Activated CD8-positive, alpha-beta memory T cell treated with anti-CD3 and anti-CD28 coated beads for 4 hours (primary cell): ENCODE results near the gene HTRA3.

ENCODE experiments used
- DNase-seq, 2 donors: peaks; one replicate each; pipeline ENCODE4 v3.0.0-alpha.2; 2020; ENCODE audit warnings: low read depth in 2 of 2

The HTRA3 gene

DNA sequence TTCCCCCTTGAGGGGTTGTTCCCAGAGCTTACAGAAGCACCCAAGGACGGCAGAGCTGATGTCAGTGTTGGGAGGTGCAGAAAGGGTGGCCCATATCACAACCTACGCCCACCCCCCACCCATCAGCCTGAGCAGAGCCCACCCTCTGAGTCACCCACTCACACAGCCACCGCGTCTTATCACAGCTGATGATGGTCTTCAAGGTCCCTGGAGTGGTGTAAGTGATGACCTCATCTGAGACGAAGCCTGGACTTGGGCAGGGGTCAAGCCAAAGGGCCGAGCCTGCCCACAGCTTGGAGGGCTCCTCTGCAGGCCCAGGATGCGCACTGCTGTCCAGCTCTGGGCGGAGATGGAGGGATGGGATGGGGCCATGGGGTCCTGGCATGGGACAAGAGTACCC, 3.0 kb upstream of the HTRA3 start:
- no peak for DNase-seq

- no peak for DNase-seq
These were observed 2.5 kb upstream of the HTRA3 start for GRCh38 chr4:8267077-8267476.

DNA sequence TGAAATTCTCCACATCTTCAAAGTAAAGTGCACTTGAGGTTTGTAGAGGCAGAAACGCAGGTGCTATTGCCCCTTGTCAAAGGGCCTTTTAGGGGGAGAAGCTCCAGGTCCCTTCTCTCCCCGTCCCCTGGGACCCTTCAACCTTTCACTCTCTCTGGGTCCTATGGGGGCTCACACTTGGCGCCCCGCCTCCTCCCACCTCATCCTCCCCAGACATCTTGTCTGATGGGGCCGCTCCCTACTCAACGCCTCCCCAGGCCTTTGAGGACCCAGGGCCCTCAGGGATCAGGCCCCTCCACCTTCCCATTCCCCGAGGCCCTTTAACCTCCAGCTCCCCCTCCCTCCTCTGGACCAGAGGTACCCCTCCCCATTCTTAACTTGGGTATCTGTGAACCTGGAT, 1.3 kb upstream of the HTRA3 start:
- DNase-seq, result no peak

- DNase-seq, result no peak
These were observed 536 bp upstream of the HTRA3 start for GRCh38 chr4:8268901-8269534.

DNA sequence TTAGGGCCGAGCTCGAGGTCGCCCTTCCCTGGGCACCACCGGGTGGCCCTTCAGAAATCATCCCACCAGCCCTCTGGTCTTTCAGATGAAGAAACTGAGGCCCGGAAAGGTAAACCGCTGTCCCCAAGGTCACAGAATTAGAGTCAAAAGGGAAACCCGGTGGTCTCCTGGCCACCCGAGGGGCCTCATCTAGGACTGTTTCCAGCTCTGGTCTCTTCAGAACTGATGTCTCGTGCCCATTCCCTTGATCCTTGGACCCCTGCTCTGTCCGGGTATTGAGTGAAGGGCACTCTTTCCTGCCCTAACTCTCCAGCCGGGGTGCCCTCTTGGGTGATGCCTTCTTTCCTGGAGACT, 841 bp downstream of the HTRA3 start:
- DNase-seq, result no peak

GRCh38 chr4:8270912-8271815, 1.6 kb downstream of the HTRA3 start:
- DNase-seq, result no peak

DNA sequence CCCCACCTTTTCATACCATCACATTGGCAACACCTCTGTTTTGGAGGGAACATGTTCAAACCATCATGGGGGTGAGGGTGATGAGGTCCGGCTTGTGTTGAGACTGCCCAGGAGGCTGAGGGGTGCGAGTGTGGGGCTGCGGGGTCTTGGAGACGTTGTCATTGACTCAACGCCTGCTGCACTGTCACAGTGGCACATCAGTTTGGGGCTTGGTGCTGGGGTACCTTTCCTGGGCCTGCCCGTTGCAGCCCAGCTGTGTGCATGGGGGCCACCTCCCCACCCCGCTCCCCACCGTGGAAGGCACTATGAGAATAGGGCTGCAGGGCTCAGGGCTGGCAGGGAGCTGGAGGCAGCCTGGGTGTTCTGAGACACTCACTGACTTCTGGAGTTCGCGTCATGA, 2.3 kb downstream of the HTRA3 start:
- DNase-seq, result no peak

- DNase-seq, result no peak
These were observed 3.2 kb downstream of the HTRA3 start for GRCh38 chr4:8272472-8273428.

DNA sequence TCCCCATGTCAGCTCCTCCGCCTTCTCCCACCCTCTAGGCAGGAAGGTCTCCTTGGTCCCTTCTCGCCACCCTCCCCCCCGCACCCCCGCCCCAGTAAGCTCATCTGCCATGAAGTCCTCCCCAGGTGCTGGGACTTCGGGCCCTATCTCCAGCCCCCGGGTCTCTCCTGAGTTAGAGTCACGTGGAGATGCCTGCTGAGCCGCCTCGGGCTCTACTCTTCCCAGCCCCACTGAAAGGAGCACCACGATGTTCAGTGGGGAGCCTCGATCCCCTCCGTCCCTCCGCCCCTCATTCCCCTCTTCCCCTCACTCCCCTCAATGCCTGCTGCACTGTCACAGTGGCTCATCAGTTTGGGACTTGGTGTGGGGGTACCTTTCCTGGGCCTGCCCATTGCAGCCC, 3.9 kb downstream of the HTRA3 start:
- DNase-seq, result no peak

GRCh38 chr4:8274066-8274652, 4.6 kb downstream of the HTRA3 start:
- no peak for DNase-seq

- no peak for DNase-seq
These were observed 5.4 kb downstream of the HTRA3 start for GRCh38 chr4:8274765-8275547.

DNA sequence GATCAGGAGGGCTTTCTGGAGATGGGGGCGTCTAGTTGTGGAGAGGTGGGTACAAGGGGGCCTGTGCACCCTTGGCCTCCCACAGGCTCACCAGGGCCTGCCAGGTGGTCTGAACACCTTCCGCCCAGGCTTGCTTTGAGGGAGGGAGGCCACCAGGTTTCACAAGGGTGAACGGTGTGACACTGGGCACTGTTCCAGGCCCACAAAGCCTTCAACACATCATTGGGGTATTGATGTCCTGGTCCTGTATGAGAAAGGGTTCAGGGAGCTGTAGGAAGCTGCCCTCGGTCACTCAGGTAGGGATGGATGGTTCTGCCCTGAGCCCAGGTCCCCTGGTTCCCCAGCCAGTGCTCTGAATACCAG, 6.0 kb downstream of the HTRA3 start:
- no peak for DNase-seq

DNA sequence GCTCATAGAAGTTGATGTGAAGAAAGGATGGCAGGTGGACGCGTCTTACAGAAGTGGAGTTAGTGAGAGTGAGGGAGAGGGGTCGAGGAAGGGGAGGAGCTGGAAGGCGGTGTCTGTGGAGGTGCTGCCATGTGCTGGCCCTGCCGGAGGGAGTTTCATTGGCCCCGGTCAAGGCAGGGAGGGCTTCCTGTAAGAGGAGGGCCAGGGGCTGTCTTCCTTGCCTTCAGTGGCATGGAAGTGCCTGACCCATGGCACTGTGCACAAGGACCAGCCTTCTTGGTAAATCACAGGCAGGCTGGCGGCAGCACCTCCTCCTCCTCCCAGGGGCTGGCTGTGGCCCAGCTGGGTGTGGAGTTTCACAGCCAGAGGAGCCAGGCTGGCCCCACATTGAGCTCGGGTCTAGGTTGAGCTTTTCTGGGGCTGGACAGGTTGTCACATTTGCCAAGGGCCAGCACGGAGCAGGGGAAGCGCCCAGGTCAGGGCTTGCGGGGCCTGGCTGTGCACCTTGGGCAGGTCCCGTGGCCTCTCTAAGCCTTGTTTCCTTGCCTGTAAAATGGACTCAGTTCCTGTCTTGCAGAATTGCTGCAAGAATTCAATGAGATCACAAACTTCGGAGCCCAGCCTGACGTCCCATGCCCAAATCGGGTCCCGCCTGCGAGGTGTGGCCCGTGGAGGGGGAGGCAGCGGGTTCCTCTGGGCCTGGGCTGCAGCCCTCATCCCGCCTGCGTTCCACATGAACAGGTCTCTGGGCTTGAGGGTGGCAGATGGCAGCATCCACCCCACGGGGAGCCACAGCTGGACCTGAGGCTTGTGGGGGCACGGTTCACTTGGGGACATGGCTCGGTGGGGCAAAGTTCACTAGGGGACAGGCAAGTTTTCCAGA, 7.0 kb downstream of the HTRA3 start:
- no peak for DNase-seq

DNA sequence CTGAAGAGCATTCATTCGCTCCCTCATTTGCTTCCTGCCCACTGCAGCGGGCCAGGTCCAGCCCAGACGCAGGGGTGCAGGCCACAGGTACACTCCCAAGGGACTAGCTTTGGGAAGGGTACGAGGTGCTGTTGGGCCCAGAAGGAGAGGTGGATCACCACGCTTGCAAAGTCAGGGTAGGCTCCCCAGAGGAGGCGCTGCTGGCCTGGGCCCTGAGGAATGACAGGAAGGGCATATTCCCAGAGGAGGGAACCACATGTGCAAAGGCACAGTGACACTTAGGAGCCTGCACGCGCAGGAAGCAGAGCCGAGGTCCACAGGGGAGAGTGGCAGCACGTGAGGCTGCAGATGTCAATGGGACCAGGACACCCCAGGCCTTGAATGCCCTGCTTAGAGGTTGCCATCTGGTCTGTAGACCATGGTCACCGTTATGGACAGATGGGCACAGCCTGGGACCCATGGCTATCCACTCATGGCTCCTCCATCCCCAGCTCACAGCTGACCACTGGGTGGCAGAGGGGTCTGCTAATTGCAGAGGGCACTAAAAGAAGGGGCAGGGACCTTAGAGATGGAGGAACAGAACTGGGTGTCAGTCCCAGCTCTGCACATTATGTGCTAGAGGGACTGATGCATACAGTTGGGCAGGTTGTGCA, 7.9 kb downstream of the HTRA3 start:
- DNase-seq, result no peak

DNA sequence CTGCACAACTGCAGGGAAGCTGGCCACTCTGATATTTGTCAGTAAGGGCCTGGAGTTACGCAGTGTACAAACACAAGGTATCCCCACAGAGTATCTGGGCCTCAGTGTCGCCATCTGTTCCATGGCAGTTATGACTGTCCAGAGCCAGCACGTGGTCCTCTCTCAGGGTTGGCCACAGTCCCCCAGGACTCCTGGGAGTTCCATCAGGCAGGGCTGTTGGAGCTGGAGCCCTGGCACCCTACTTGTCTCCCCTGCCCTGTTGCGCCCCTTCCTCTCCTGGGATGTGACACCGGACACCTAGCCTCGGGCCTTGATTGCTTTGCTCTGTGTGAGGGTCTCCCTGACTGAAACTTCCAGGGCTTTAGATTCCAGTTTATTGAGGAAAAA, 8.4 kb downstream of the HTRA3 start:
- no peak for DNase-seq

DNA sequence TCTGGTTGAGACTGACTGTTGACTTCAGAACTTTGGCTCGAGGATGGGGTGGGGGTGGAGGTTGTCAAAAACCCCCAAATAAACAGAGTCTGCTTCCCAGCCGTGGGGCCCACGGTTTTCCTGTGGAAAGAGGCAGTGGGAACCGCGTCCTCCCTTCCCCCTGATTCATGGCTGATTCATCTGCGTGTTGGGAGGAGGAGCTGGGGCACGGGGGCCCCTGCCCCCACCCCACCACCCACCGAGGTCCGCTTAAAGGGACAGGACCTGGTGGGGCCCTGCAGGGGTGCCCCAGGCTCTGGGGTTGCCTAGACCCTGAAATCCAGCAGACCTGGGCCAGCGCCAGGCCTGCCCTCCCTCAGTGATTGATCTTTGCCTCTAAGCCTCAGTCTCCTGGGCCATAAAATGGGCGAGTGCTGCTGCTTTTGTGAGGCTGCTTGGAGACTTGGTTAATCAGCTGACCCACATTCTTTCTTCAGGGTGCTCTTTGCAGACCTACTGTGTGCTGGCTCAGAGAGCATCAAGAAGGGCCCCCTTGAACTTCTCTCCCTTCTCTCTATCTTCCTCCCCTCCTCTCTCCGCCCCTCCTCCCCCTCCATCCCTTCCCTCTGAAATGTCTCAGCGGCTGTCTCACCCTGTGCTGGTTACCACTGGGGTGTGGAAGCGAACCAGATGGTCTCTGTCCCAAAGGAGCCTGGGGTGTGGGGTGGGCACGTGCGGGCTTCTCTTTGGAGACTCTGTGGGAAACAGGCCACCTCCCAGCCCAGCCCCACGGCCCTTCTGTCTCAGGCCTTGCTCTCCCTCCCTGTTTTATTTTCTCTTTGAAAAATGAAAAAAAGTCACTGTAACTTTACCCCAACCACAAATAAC, 9.1 kb downstream of the HTRA3 start:
- no peak for DNase-seq

DNA sequence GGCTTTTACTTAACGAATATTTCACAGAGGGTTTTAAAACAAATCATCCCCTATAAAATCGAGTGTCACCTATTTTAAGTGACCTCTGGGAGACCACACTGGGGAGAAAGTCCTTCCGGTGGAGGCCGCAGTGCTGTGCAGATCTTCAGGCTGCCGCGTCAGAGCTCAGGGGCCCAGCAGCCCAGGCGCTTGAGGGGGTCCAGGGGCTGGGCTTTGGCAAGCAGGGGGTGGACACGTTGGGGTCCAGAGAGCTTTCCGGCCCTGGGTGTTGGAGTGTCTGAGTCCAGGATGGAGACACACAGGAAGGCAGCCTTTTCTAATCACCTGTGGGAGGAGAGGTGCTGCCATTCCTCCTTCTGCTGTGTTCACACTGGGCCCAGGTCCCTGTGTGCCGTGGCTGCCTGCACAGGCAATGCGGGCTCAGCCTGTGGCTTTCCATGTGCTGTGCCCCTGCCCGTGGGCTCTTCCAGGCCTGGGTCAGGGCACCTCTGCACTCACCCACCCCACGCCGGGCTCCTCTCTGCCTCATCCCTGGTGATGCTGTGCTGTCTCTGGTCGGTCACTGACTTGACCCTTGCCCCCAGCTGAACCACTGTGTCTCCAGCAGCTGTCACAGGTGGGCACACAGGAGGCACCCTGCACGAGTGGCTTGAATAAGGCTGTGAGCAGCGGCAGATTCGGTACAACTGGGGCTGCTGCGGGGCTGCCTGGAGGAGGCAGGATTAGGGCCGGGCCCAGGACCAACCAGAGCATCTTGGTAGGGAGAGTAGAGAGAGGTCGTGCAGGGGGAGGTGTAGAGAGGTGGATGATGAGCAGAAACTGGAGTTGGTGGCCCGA, 10.0 kb downstream of the HTRA3 start:
- DNase-seq, result no peak
